ENCODE data around the gene PRKCA.

GRCh38 chr17:66425756-66426396 is 123.5 kb downstream of the PRKCA start:
- TF ChIP-seq NFYB (CRISPR knock-in tag; conservative IDR thresholded peaks at IDR 0.05; ENCODE audit: low read depth) (no peak), MAX (CRISPR knock-in tag; IDR thresholded peaks at IDR 0.05) (no peak), E2F5 (CRISPR knock-in tag; IDR thresholded peaks at IDR 0.05) (no peak), FOXJ3 (CRISPR knock-in tag; IDR thresholded peaks at IDR 0.05; ENCODE audit: borderline replicate concordance) (no peak), CTCF (IDR thresholded peaks at IDR 0.05) (no peak), NR3C1 (CRISPR knock-in tag; conservative IDR thresholded peaks at IDR 0.05; ENCODE audit: low read depth) (no peak; the same call in 1 of the 2 replicates)

Data from WTC11 (cell line).